HCT116 (cell line): ENCODE measurements around the gene ABRACL. TPM values are rescaled to one million over a fixed set of nuclear protein-coding genes. Genes with fewer than 3 reads are reported as not detected.

Experiments
- ATAC-seq: fragments of 200-7000 bp; cut with Tn5 transposase; 2 replicates; pipeline ENCODE4 v1.9.1; 2020; ENCODE audit warnings: mild to moderate bottlenecking, moderate library complexity
- BruUV-seq: library from RNA; stranded (reverse); fragments of 400-500 nt; replicated peaks from 2 replicates; lab custom pipeline; 2021; lab: Mats Ljungman, UMichigan
- CTCF ChIA-PET: fragments of 300-600 bp; sonication (Branson Sonifier 250); formaldehyde crosslinking; loops from one replicate; lab custom pipeline; 2021; ENCODE audit warnings: antibody characterized with exemption; lab: Charles Lee
- POLR2A ChIA-PET: fragments of 300-600, 350-600 bp; sonication (Branson Sonifier 250); formaldehyde crosslinking; loops from one replicate; lab custom pipeline; 2021; ENCODE audit warnings: antibody characterized with exemption; lab: Charles Lee
- RAD21 ChIA-PET, 2 experiments: fragments of 300-600 bp; sonication (Branson Sonifier 250); formaldehyde crosslinking; loops; one replicate each; lab custom pipeline; 2023; ENCODE audit warnings: low total read pairs in 2 of 2; ENCODE audit not compliant: uncharacterized antibody in 2 of 2, unreplicated experiment in 2 of 2, low non-redundant PET in 1 of 2; lab: Charles Lee
- DNase-seq: peaks from one replicate; pipeline ENCODE4 v3.0.0-alpha.2; 2010; ENCODE audit warnings: low read depth, low spot score
- H2AFZ ChIP-seq: fragments of 200-600 bp; shearing (Covaris generic), sonication (generic); 2 replicates; pipeline ENCODE4 v1.6.1; 2017; ENCODE audit warnings: low read depth, mixed run types, mixed read lengths, antibody characterized with exemption, low read length; ENCODE audit not compliant: poor library complexity, severe bottlenecking
- H3K27ac ChIP-seq: 2 replicates; pipeline ENCODE4 v1.5.1; 2012; ENCODE audit warnings: low read depth, low read length
- H3K27me3 ChIP-seq: fragments of 200-600 bp; sonication (generic); 2 replicates; pipeline ENCODE4 v1.6.1; 2016; ENCODE audit warnings: mixed run types, low read length, mixed read lengths; ENCODE audit not compliant: insufficient read depth
- H3K36me3 ChIP-seq, 2 experiments: fragments of 200-500 bp in 1 of 2; fragments of 200-600 bp in 1 of 2; sonication (Bioruptor generic) in 1 of 2; sonication (generic) in 1 of 2; 2 replicates each; pipeline versions ENCODE4 v1.5.1 to v1.6.1; 2014 to 2016; ENCODE audit warnings: low read length in 2 of 2, inconsistent platforms in 1 of 2, mixed read lengths in 1 of 2, mixed run types in 1 of 2; ENCODE audit not compliant: insufficient read depth in 2 of 2, control insufficient read depth in 1 of 2
- H3K4me1 ChIP-seq, 2 experiments: fragments of 200-600 bp in 1 of 2; sonication (generic) in 1 of 2; 2 replicates each; pipeline versions ENCODE4 v1.5.1 to v1.6.1; 2012 to 2017; ENCODE audit warnings: low read length in 2 of 2, inconsistent platforms in 1 of 2, mild to moderate bottlenecking in 1 of 2, mixed read lengths in 1 of 2, mixed run types in 1 of 2, moderate library complexity in 1 of 2; ENCODE audit not compliant: insufficient read depth in 2 of 2, control insufficient read depth in 1 of 2
- H3K4me2 ChIP-seq: fragments of 200-600 bp; sonication (generic); 2 replicates; pipeline ENCODE4 v1.6.1; 2017; ENCODE audit warnings: mixed run types, low read length, mixed read lengths
- H3K4me3 ChIP-seq, 2 experiments: fragments of 200-600 bp in 1 of 2; sonication (generic) in 1 of 2; replicated peaks in 1 of 2; 2 replicates each; pipeline ENCODE4 v1.5.1; 2011 to 2016; ENCODE audit warnings: low read length in 2 of 2, control low read depth in 1 of 2, low read depth in 1 of 2, mild to moderate bottlenecking in 1 of 2, mixed read lengths in 1 of 2, mixed run types in 1 of 2
- H3K79me2 ChIP-seq: fragments of 200-600 bp; sonication (generic); 2 replicates; pipeline ENCODE4 v1.6.1; 2017; ENCODE audit warnings: mild to moderate bottlenecking, mixed run types, low read length, moderate library complexity, mixed read lengths; ENCODE audit not compliant: insufficient read depth
- H3K9ac ChIP-seq: fragments of 200-600 bp; sonication (generic); 2 replicates; pipeline ENCODE4 v1.6.1; 2016; ENCODE audit warnings: low read length, mixed read lengths
- H3K9me2 ChIP-seq: fragments of 200-600 bp; sonication (generic), shearing (Covaris generic); 2 replicates; pipeline ENCODE4 v1.6.1; 2017; ENCODE audit warnings: mixed run types, mild to moderate bottlenecking, moderate library complexity; ENCODE audit not compliant: insufficient read depth
- H3K9me3 ChIP-seq, 2 experiments: fragments of 200-500 bp in 1 of 2; fragments of 200-600 bp in 1 of 2; sonication (Bioruptor generic) in 1 of 2; sonication (generic) in 1 of 2; 2 replicates each; pipeline ENCODE4 v1.6.1; 2014 to 2017; ENCODE audit warnings: low read length in 2 of 2, mixed read lengths in 2 of 2, inconsistent platforms in 1 of 2, low read depth in 1 of 2, mild to moderate bottlenecking in 1 of 2, mixed run types in 1 of 2, moderate library complexity in 1 of 2; ENCODE audit not compliant: control insufficient read depth in 1 of 2, insufficient read depth in 1 of 2
- H4K20me1 ChIP-seq: fragments of 200-600 bp; sonication (generic), shearing (Covaris generic); 2 replicates; pipeline ENCODE4 v1.6.1; 2017; ENCODE audit warnings: mixed run types, mild to moderate bottlenecking, moderate library complexity; ENCODE audit not compliant: insufficient read depth
- CTCF ChIP-seq, 3 experiments: fragments of 200-600 bp in 1 of 3; sonication (generic) in 1 of 3; IDR thresholded peaks in 2 of 3; conservative IDR thresholded peaks in 1 of 3; 2 replicates each; pipeline ENCODE4 v1.5.1; 2012 to 2017; ENCODE audit warnings: low read depth in 2 of 3, low read length in 2 of 3, antibody characterized with exemption in 1 of 3, borderline replicate concordance in 1 of 3, control low read depth in 1 of 3, mild to moderate bottlenecking in 1 of 3, mixed read lengths in 1 of 3, mixed run types in 1 of 3, moderate library complexity in 1 of 3; ENCODE audit not compliant: insufficient read depth in 1 of 3
- EZH2phosphoT487 ChIP-seq: fragments of 200-600 bp; IDR thresholded peaks from 2 replicates; pipeline ENCODE4 v1.6.1; 2018; ENCODE audit warnings: antibody characterized with exemption, borderline replicate concordance
- FOSL1 ChIP-seq: IDR thresholded peaks from 2 replicates; pipeline ENCODE4 v1.6.1; 2012; ENCODE audit warnings: low read depth
- POLR2A ChIP-seq: IDR thresholded peaks from 2 replicates; pipeline ENCODE4 v1.7.0; 2011; ENCODE audit warnings: borderline replicate concordance; ENCODE audit not compliant: insufficient read depth, insufficient read length; ENCODE audit errors: extremely low read depth
- SIN3A ChIP-seq: IDR thresholded peaks from 2 replicates; pipeline ENCODE4 v1.6.1; 2012; ENCODE audit warnings: low read depth
- SP1 ChIP-seq: IDR thresholded peaks from 2 replicates; pipeline ENCODE4 v1.6.1; 2012; ENCODE audit warnings: low read depth
- ZBTB33 ChIP-seq: IDR thresholded peaks from 2 replicates; pipeline ENCODE4 v1.6.1; 2011; ENCODE audit warnings: mild to moderate bottlenecking, low read length, moderate library complexity; ENCODE audit not compliant: insufficient replicate concordance; ENCODE audit errors: extremely low read depth
- ZFX ChIP-seq: fragments of 450-650 bp; IDR thresholded peaks from 2 replicates; pipeline ENCODE4 v1.6.1; 2017
- ZNF274 ChIP-seq: fragments of 200-500 bp; sonication (Bioruptor generic); IDR thresholded peaks from 2 replicates; pipeline ENCODE4 v1.6.1; 2014; ENCODE audit warnings: mild to moderate bottlenecking, low read depth, low read length, inconsistent platforms
- intact Hi-C: fragments of 100-400 bp; cut with micrococcal nuclease; formaldehyde crosslinking; loops from 2 replicates; pipeline ENCODE4 v1.10.0; 2022
- total RNA-seq: library from RNA; stranded (reverse); gene quantifications from one replicate; pipeline ENCODE4 v1.2.1, GENCODE V29; 2021; ENCODE audit not compliant: unreplicated experiment
- TF ChIP-seq, protein P1 (sequence below): IDR thresholded peaks from 2 replicates; pipeline ENCODE4 v1.6.1; 2012; ENCODE audit warnings: low read depth

The ABRACL gene
- total RNA-seq, 1 experiment from 2014 or later = 47.4 TPM

GRCh38 chr6:139019722-139020121, 8.8 kb upstream of the ABRACL start:
- TF ChIP-seq SP1 = no peak
- TF ChIP-seq, protein P1, sequence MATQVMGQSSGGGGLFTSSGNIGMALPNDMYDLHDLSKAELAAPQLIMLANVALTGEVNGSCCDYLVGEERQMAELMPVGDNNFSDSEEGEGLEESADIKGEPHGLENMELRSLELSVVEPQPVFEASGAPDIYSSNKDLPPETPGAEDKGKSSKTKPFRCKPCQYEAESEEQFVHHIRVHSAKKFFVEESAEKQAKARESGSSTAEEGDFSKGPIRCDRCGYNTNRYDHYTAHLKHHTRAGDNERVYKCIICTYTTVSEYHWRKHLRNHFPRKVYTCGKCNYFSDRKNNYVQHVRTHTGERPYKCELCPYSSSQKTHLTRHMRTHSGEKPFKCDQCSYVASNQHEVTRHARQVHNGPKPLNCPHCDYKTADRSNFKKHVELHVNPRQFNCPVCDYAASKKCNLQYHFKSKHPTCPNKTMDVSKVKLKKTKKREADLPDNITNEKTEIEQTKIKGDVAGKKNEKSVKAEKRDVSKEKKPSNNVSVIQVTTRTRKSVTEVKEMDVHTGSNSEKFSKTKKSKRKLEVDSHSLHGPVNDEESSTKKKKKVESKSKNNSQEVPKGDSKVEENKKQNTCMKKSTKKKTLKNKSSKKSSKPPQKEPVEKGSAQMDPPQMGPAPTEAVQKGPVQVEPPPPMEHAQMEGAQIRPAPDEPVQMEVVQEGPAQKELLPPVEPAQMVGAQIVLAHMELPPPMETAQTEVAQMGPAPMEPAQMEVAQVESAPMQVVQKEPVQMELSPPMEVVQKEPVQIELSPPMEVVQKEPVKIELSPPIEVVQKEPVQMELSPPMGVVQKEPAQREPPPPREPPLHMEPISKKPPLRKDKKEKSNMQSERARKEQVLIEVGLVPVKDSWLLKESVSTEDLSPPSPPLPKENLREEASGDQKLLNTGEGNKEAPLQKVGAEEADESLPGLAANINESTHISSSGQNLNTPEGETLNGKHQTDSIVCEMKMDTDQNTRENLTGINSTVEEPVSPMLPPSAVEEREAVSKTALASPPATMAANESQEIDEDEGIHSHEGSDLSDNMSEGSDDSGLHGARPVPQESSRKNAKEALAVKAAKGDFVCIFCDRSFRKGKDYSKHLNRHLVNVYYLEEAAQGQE = no peak
- no peak for TF ChIP-seq SIN3A
- TF ChIP-seq FOSL1 = no peak
- TF ChIP-seq ZBTB33 = no peak
- TF ChIP-seq POLR2A = no peak
- TF ChIP-seq EZH2phosphoT487 = no peak
- no peak for TF ChIP-seq ZNF274
- TF ChIP-seq CTCF (IDR thresholded peaks at IDR 0.05 in 2 of 3, conservative IDR thresholded peaks at IDR 0.05 in 1 of 3; ENCODE audit: borderline replicate concordance in 1 of 3, insufficient read depth in 1 of 3, low read depth in 2 of 3, low read length in 2 of 3) = no peak
- no peak for TF ChIP-seq ZFX
- Histone ChIP-seq H3K27me3 (no peaks in the 10 kb centered on the region), H3K36me3 (no peaks in the 10 kb centered on the region), H3K9ac (no peak overlapping the region), H4K20me1 (no peaks in the 10 kb centered on the region), H3K4me1 (no peaks in the 10 kb centered on the region), H3K27ac (no peak overlapping the region), H2AFZ (no peak overlapping the region), H3K9me3 (no peaks in the 10 kb centered on the region), H3K4me2 (no peak overlapping the region), H3K9me2 (no peaks in the 10 kb centered on the region), H3K79me2 (no peaks in the 10 kb centered on the region), H3K4me3 (no peak overlapping the region)
- no TSS peak for BruUV-seq
- CTCF ChIA-PET = no interaction called here
- no peak for DNase-seq
- no peak for ATAC-seq
- RAD21 ChIA-PET = no interaction called here
- intact Hi-C loops = no loop called here
- POLR2A ChIA-PET = no interaction called here
